GM19328 (cell line): ENCODE data around the gene ACACA.

Source experiments
- ATAC-seq: cut with Tn5 transposase; IDR thresholded peaks from one replicate; pipeline ENCODE4 v1.9.1; 2021; ENCODE audit warnings: mild to moderate bottlenecking, moderate library complexity; ENCODE audit not compliant: unreplicated experiment

ACACA gene

GRCh38 chr17:37052450-37052849 lies 354.2 kb downstream of the ACACA start:
- no peak for ATAC-seq

- ATAC-seq, result no peak
Measured at GRCh38 chr17:37051833-37052232, 354.8 kb downstream of the ACACA start.

DNA sequence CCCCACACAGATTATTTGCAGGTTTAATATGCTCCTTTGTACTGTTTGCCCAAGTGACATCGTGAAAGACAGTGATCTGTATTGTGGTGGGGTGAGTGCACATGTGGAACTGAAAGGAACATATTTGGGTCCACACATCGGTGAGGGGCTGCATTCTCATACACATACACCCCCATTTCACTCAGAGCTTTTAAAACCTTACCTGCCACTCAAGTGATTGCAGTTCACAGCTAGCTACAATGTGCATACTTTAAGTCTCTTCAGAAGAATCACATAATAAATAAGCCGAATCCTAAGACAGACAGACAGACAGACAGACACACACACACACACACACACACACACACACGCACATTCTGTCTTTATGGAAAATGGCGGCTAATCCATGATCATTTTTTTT lies 355.3 kb downstream of the ACACA start:
- ATAC-seq, result no peak

- ATAC-seq, result no peak
Measured at GRCh38 chr17:37050920-37051319, 355.7 kb downstream of the ACACA start.

DNA sequence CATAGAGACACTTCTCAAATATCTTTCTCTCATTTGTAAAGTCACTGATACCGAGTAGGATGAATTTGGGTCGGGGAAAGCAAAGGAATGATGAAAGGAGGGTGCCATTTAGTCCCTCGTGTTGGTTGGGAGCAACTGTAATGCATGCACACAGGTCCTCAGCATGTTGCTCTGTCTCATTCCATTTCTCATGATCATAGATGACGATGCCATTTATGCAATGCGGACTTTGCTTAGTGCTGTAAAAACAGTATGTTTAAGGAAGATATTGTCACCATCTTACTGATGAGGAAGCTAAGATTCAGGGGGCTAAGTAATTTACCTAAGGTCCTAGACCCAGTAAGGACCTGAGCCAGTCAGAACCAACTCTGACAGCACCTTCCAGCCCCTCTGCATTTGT lies 357.8 kb downstream of the ACACA start:
- no peak for ATAC-seq

DNA sequence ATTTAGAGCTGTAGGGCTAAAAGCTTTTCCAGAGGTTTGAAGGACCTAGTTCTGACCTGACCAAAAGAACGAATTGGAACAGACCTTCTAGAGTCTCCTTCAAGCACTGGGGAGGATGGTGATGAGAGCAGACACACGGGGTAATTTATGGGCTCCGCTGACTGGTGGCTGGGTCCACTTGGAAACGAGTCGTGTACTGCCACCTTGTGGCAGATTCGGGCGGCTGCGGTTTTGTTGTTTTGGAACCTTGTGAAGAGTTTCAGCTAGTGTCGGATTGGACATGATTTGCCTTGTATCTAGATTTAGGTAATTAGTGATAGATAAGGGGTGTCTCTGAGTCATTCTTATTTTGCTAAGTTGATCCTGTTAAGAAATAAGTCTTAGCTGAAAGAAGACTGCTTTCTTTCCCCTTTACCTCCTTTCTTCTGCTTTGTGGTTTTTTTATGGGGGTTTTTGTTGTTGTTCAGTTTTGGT lies 359.0 kb downstream of the ACACA start:
- no peak for ATAC-seq

GRCh38 chr17:37045351-37045922 lies 361.2 kb downstream of the ACACA start:
- no peak for ATAC-seq

GRCh38 chr17:37043201-37043600 lies 363.4 kb downstream of the ACACA start:
- no peak for ATAC-seq

DNA sequence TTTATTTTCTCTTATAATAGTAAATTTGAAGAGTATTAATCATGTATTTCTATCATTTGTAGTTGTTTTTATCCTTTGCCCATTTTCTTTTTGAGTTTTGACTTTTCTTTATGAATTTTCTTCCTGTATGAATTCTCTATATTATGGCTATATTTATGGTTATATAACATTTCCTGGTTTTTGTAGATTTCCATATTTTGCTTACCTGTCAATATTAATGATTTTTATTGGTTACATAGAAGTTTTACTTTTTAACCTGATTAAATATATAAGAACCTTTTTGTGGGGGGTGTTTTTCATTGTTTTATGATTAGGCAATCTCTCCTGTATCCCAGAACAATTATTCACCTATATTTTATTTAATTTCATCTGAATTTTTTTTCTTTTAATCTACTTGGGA lies 364.7 kb downstream of the ACACA start:
- no peak for ATAC-seq

DNA sequence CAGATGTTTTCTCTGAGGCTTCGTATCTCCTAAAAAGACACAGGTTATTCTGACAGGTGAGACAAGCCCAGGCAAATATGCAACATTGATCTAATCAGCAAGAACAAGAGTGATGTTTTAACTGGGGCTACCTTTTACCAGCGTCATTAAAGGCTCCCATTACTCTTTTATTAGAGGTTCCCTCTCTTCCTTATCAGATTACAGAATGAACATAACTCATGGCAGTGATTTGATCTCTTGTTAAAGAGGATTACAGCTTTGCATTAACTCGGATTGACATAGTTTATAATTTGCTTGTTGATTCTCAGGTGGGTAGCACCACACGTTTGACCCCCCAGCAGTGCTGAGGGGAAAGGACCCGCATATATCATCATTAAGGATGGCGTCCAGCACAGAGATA lies 367.4 kb downstream of the ACACA start:
- no peak for ATAC-seq

DNA sequence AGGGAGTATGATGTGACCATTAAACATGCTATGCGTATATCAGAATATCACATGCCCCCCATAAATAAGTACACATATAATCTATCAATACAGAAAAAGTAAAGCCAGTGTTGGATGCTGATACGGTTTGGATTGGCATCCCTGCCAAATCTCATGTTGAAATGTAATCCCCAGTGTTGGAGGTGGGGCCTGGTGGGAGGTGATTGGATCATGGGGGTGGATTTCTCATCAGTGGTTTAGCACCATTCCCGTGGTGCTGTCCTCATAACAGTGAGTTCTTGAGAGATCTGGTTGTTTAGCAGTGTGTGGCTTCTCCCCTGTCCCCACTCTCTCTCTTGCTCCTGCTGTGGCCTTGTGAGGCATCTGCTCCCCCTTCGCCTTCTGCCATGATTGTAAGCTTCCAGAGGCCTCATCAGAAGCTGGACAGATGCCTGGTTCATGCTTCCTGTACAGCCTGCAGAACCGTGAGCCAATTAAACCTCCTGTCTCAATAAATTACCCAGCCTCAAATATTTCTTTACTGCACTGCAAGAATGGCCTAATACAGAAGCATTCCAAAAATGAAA lies 369.0 kb downstream of the ACACA start:
- no peak for ATAC-seq
